GM19025 (cell line): ENCODE measurements around the gene TMEM126B.
"Not testable (repeated sequence)": the region's sequence is repeated elsewhere in the genome, so short reads cannot be mapped to it uniquely, and the experiment has no call there.

Experiments
- ATAC-seq: cut with Tn5 transposase; IDR thresholded peaks from one replicate; pipeline ENCODE4 v1.9.1; 2021; ENCODE audit warnings: mild to moderate bottlenecking, low read depth, moderate library complexity; ENCODE audit not compliant: unreplicated experiment

The TMEM126B gene

GRCh38 chr11:85647078-85647477 lies 18.7 kb downstream of the TMEM126B start:
- ATAC-seq = no peak

DNA sequence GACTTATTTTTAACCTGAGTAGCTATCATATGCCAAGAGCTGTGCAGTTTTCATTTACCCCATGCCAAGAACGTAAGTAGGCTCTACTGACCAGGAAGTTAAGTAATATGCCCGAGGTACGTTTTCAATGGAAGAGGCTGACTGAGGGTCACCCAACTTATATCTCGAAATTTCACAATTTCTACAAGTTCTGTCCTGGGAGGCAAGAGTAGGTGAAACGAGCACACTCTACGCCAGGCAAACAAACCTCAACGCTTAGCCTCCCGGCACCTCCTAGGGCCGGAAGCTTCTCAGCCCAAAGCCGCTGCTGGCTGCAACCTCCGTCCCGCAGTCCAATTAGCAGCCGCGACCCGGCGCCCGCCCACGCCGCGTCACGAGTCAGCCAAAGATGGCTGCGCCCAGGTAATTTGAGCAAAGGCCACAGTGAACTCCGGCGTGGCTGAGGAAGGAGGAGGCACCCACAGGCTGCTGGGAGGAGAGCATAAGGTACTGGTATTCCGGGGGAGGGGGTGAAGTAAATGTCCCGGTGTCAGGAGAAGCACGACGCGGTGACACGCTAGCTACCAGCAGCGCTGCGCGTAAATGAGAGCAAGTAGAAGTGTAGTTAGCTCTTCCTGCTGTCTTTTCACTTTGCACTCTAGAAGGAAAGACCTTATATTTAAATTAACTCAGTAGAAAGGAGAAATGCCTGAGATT lies 19.4 kb downstream of the TMEM126B start, which contains the start of gene TMEM126A:
Gene TMEM126A (plus strand): TSS at position 364 of the 696 bp plus-strand sequence. CDS start 2,289 bp downstream, outside the sequence.
- peak; percentile 100 for ATAC-seq

DNA sequence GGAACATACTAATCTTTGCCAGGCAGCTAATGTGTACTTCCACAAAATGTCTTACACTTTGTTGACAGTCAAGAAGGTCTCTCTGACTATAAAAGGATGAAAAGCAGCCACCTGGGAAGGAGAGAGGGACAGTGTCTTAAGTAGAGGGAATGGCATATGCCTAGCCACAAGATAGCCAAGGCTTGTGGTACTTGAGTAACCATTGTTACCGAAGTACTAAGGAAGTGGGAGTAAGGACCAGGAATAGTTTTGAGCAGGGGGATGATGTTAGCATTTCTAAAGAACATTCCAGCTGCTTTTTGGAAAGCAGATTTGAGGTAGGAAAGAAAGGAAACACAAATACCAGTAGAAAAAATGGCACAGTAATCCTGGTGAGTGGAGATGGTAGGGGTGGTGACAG lies 22.7 kb downstream of the TMEM126B start:
- ATAC-seq = no peak

DNA sequence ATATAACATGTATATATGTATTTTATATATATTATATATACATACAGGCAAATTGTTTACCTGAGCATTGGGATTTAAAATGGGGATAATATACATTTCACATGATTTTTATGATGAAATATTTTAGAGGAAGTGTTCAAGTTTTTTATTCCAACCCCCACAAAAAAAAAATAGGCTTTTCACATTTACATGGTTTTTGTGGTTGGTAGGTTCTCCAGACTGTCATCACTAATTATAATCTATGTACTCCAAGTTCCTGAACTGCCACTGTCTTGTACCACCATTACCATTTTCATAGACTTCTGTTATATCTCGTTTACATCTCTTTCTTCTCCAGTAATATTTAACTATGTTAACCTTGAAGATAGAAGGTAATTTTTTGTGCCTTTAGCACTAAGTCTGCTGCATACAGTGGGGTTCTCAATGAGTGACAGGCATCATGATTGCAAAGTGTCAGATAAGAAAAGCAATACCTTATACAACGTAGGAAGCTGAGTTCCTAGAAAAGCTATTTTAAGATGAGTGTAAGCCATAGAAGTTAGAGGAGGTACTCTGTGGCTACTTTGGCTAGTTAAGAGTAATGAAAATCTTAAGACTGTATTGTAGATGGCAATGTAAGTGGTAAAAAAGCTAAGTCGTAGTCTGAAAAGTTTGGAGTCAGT lies 24.5 kb downstream of the TMEM126B start:
- no peak for ATAC-seq

GRCh38 chr11:85654343-85654742 lies 25.9 kb downstream of the TMEM126B start:
- not testable (repeated sequence) for ATAC-seq

- ATAC-seq = no peak
Observed at GRCh38 chr11:85656777-85657176, 28.4 kb downstream of the TMEM126B start.

DNA sequence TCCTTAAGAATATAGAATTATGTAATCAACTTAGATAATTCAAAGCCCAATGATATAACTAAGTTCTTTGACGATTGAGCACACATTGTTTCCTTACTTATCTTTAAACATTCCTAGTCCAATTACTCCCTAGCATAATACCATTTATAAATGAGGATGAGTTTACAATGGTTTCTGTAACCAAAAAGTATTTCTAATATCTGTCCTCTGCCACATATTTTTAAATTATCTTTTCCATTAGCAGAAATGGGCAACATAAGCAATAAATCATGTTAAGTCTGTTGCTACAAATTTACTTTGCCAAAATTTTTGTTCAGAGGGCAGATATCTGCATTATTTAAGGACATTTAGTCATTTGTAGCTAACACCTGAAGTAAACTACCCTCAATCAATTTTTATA lies 29.8 kb downstream of the TMEM126B start:
- no peak for ATAC-seq

GRCh38 chr11:85661972-85662664 lies 33.7 kb downstream of the TMEM126B start:
- ATAC-seq = no peak

GRCh38 chr11:85663080-85663752 lies 34.8 kb downstream of the TMEM126B start:
- no peak for ATAC-seq

GRCh38 chr11:85663753-85664614 lies 35.6 kb downstream of the TMEM126B start:
- peak; percentile 50 for ATAC-seq

DNA sequence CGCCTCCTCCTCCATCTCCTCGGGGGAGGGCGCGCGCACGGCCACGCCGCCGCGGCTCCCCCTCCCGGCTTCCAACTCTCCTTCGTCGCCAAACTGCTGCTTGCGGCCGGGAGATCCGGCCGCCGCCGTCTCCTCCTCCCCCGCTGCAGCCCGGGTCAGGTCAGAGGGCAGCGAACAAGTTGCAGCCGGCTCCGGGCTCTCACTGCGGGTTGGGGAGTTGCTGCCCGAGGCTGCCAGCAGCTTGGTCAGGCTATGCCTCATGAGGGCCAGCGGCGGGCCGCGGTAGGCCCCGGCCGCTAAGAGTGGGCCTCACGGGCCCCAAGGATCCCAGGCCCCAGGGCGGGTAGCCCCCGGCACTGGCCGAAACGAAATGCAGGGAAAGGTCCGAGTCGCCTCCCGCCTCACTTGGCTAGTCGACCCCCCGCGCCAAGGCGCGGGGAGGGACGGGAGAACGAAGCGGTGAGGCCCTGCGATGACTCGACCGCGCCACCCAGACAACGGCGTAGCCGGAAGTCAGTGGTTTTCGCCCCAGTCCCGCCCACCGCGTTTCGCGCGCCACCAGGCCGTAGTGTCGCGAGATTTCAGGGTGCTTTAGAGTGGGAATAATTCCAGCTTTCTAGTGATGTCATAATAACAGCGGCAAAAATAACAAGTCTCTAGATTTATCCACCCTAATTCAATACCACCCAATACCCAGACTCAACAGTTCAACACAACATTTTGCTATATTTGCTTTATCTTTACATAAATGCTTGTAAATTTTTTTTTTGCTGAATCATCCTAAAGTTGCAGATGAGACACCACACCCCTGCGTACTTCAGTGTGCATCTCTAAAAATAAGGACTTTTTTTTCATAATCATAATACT lies 36.5 kb downstream of the TMEM126B start, which contains the start of gene CREBZF:
Gene CREBZF (minus strand): TSS at position 515 of the 867 bp plus-strand sequence. CDS start 254 bp downstream, at position 261.
- ATAC-seq = peak; percentile 89

- ATAC-seq = no peak
Observed at GRCh38 chr11:85665733-85666132, 37.3 kb downstream of the TMEM126B start.

- ATAC-seq = no peak
Observed at GRCh38 chr11:85666687-85667086, 38.3 kb downstream of the TMEM126B start.

DNA sequence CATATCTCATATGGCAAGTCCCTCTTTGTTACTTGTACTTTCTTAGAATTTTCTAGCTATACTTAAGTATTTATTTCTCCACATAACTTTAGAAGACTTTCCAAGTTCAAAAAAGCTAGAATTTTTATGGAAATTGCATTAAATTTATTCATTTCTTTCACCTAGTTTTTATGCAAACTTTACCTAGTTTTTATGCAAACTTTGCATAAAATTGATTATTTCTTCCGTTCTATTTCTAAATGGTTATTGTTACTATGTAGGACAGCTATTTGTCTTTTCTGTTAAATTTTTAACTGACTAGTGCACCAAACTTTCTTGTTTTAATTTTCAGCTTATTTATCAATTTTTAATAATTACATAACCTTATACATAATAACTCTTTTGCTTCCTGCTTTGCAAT lies 39.8 kb downstream of the TMEM126B start:
- no peak for ATAC-seq

GRCh38 chr11:85670949-85671663 lies 42.7 kb downstream of the TMEM126B start:
- ATAC-seq = not testable (repeated sequence)

- ATAC-seq = no peak
Observed at GRCh38 chr11:85672105-85672902, 43.9 kb downstream of the TMEM126B start.

DNA sequence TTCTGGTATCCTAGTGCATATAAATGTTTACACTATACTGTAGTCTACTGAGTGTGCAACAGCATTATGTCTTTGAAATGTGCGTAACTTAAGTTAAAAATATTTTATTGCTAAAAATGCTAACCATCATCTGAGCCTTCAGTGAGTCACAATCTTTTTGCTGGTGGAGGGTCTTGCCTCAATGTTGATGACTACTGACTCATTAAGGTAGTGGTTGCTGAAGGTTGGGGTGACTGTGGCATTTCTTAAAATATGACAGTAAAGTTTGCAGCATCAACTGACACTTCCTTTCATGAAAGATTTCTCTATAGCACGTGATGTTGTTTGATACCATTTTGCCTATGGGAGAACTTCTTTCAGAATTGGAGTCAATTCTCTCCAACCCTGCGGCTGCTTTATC lies 45.0 kb downstream of the TMEM126B start:
- ATAC-seq = no peak
